AG09309 (cell line): ENCODE results near the gene CLEC19A.

Experiments
- DNase-seq: peaks from one replicate; pipeline ENCODE4 v3.0.0-alpha.2; 2010; ENCODE audit warnings: low read depth
- H3K4me3 ChIP-seq: 2 replicates; pipeline ENCODE4 v1.5.1; 2011; ENCODE audit warnings: mild to moderate bottlenecking, low read depth, low read length, moderate library complexity; ENCODE audit not compliant: control insufficient read depth
- CTCF ChIP-seq: IDR thresholded peaks from 2 replicates; pipeline ENCODE4 v1.5.1; 2011; ENCODE audit warnings: mild to moderate bottlenecking, low read depth, low read length, inconsistent platforms; ENCODE audit not compliant: insufficient read depth, control insufficient read depth; ENCODE audit errors: missing control alignments

The CLEC19A gene

GRCh38 chr16:19241512-19241911 lies 44.0 kb upstream of the CLEC19A start:
- DNase-seq: no peak
- H3K4me3 ChIP-seq: no peak overlapping the region
- TF ChIP-seq CTCF: no peak

- DNase-seq: no peak
- no peak for TF ChIP-seq CTCF
Measured at GRCh38 chr16:19242186-19242585, 43.3 kb upstream of the CLEC19A start.

GRCh38 chr16:19242987-19243575 lies 42.5 kb upstream of the CLEC19A start:
- no peak overlapping the region for H3K4me3 ChIP-seq
- no peak for TF ChIP-seq CTCF
- no peak for DNase-seq

More at GRCh38 chr16:19242186-19242585, 43.3 kb upstream of the CLEC19A start:
- no peak overlapping the region for H3K4me3 ChIP-seq

- no peak for TF ChIP-seq CTCF
Measured at GRCh38 chr16:19245326-19245925, 40.1 kb upstream of the CLEC19A start.

GRCh38 chr16:19252904-19253303 lies 32.6 kb upstream of the CLEC19A start:
- H3K4me3 ChIP-seq: no peak overlapping the region
- TF ChIP-seq CTCF: no peak
- DNase-seq: no peak

More at GRCh38 chr16:19245326-19245925, 40.1 kb upstream of the CLEC19A start:
- no peak for DNase-seq
- H3K4me3 ChIP-seq: no peak overlapping the region

- DNase-seq: no peak
- H3K4me3 ChIP-seq: no peak overlapping the region
- no peak for TF ChIP-seq CTCF
Measured at GRCh38 chr16:19254611-19255010, 30.9 kb upstream of the CLEC19A start.

- no peak for TF ChIP-seq CTCF
- DNase-seq: no peak
- no peak overlapping the region for H3K4me3 ChIP-seq
Measured at GRCh38 chr16:19264123-19264673, 21.3 kb upstream of the CLEC19A start.
